ENCODE data around the gene SYPL1.

The SYPL1 gene

GRCh38 chr7:106129291-106129690 is 17.2 kb upstream of the SYPL1 start:
- no peak overlapping the region for H3K14ac ChIP-seq (ENCODE audit: low read length)
- peaks cover 0 to 28% (median 0%) of the 10 kb centered on the region in 3 experiments for H3K27me3 ChIP-seq (ENCODE audit: control insufficient read depth in 3 of 3, insufficient read depth in 3 of 3, low read depth in 1 of 3, low read length in 3 of 3)
- no peak overlapping the region for H3K27ac ChIP-seq (replicated peaks; ENCODE audit: low read length)
- no peak overlapping the region for H2AFZ ChIP-seq (ENCODE audit: low read length)
- H2BK120ac ChIP-seq (ENCODE audit: low read depth, low read length): no peak overlapping the region
- H2BK15ac ChIP-seq (ENCODE audit: low read length): no peak overlapping the region
- no peak overlapping the region for H4K91ac ChIP-seq (ENCODE audit: low read depth, low read length, poor library complexity)
- no peaks in the 10 kb centered on the region for H3K4me1 ChIP-seq (ENCODE audit: control insufficient read depth in 2 of 2, insufficient read depth in 1 of 2, low read depth in 1 of 2, low read length in 2 of 2)
- H3K4ac ChIP-seq (ENCODE audit: low read length): no peak overlapping the region
- H3K4me2 ChIP-seq (ENCODE audit: insufficient read depth, low read length, poor library complexity, severe bottlenecking): no peak overlapping the region
- no peaks in the 10 kb centered on the region for H3K9me3 ChIP-seq (replicated peaks in 1 of 2; ENCODE audit: control insufficient read depth in 2 of 2, insufficient read depth in 1 of 2, low read depth in 1 of 2, low read length in 2 of 2)
- WGBS, 2 donors (ENCODE audit: extremely low coverage in 2 of 2, insufficient read length in 2 of 2, insufficient replicate concordance in 1 of 2): no CpG with 5 or more reads among the region's 3 CpGs
- no peak overlapping the region for H3K4me3 ChIP-seq (ENCODE audit: low read length in 2 of 2)
- no peak overlapping the region for H4K8ac ChIP-seq (ENCODE audit: low read depth, low read length)
- no peak overlapping the region for H2AK5ac ChIP-seq (ENCODE audit: low read depth, low read length)
- DNase-seq (ENCODE audit: low spot score): no peak
- no peak overlapping the region for H2BK5ac ChIP-seq (ENCODE audit: low read length)
- no peak overlapping the region for H3K23ac ChIP-seq (ENCODE audit: low read depth, low read length, poor library complexity)
- H3K18ac ChIP-seq (ENCODE audit: low read length): no peak overlapping the region
- H3K36me3 ChIP-seq (replicated peaks in 1 of 2; ENCODE audit: control insufficient read depth in 2 of 2, insufficient read depth in 2 of 2, low read length in 2 of 2): no peaks in the 10 kb centered on the region
- no peak overlapping the region for H3K9ac ChIP-seq (ENCODE audit: low read depth, low read length, poor library complexity)
- H3K79me1 ChIP-seq (ENCODE audit: low read depth, low read length): no peaks in the 10 kb centered on the region
- no peak overlapping the region for H2BK12ac ChIP-seq (ENCODE audit: low read length)

GRCh38 chr7:106128836-106129235 is 16.7 kb upstream of the SYPL1 start:
- no peak overlapping the region for H2BK120ac ChIP-seq (ENCODE audit: low read depth, low read length)
- H3K9ac ChIP-seq (ENCODE audit: low read depth, low read length, poor library complexity): no peak overlapping the region
- no peak overlapping the region for H4K91ac ChIP-seq (ENCODE audit: low read depth, low read length, poor library complexity)
- H3K4ac ChIP-seq (ENCODE audit: low read length): no peak overlapping the region
- WGBS, 2 donors (ENCODE audit: extremely low coverage in 2 of 2, insufficient read length in 2 of 2, insufficient replicate concordance in 1 of 2): no CpG with 5 or more reads among the region's 1 CpG
- no peak overlapping the region for H2BK5ac ChIP-seq (ENCODE audit: low read length)
- H3K23ac ChIP-seq (ENCODE audit: low read depth, low read length, poor library complexity): no peak overlapping the region
- no peak overlapping the region for H3K4me2 ChIP-seq (ENCODE audit: insufficient read depth, low read length, poor library complexity, severe bottlenecking)
- H3K4me3 ChIP-seq (ENCODE audit: low read length in 2 of 2): no peak overlapping the region
- no peak overlapping the region for H3K14ac ChIP-seq (ENCODE audit: low read length)
- H3K36me3 ChIP-seq (replicated peaks in 1 of 2; ENCODE audit: control insufficient read depth in 2 of 2, insufficient read depth in 2 of 2, low read length in 2 of 2): no peaks in the 10 kb centered on the region
- no peak overlapping the region for H3K27ac ChIP-seq (replicated peaks; ENCODE audit: low read length)
- H3K79me1 ChIP-seq (ENCODE audit: low read depth, low read length): no peaks in the 10 kb centered on the region
- no peak overlapping the region for H2BK12ac ChIP-seq (ENCODE audit: low read length)
- H3K4me1 ChIP-seq (ENCODE audit: control insufficient read depth in 2 of 2, insufficient read depth in 1 of 2, low read depth in 1 of 2, low read length in 2 of 2): no peaks in the 10 kb centered on the region
- no peak overlapping the region for H3K18ac ChIP-seq (ENCODE audit: low read length)
- no peak overlapping the region for H2AK5ac ChIP-seq (ENCODE audit: low read depth, low read length)
- peaks cover 0 to 27% (median 0%) of the 10 kb centered on the region in 3 experiments for H3K27me3 ChIP-seq (ENCODE audit: control insufficient read depth in 3 of 3, insufficient read depth in 3 of 3, low read depth in 1 of 3, low read length in 3 of 3)
- DNase-seq (ENCODE audit: low spot score): no peak
- H4K8ac ChIP-seq (ENCODE audit: low read depth, low read length): no peak overlapping the region
- no peaks in the 10 kb centered on the region for H3K9me3 ChIP-seq (replicated peaks in 1 of 2; ENCODE audit: control insufficient read depth in 2 of 2, insufficient read depth in 1 of 2, low read depth in 1 of 2, low read length in 2 of 2)
- H2AFZ ChIP-seq (ENCODE audit: low read length): no peak overlapping the region
- H2BK15ac ChIP-seq (ENCODE audit: low read length): no peak overlapping the region

- no peak overlapping the region for H4K8ac ChIP-seq (ENCODE audit: low read depth, low read length)
- H3K14ac ChIP-seq (ENCODE audit: low read length): no peak overlapping the region
- H3K4me2 ChIP-seq (ENCODE audit: insufficient read depth, low read length, poor library complexity, severe bottlenecking): no peak overlapping the region
- H2BK15ac ChIP-seq (ENCODE audit: low read length): no peak overlapping the region
- peaks cover 0 to 21% (median 0%) of the 10 kb centered on the region in 3 experiments for H3K27me3 ChIP-seq (ENCODE audit: control insufficient read depth in 3 of 3, insufficient read depth in 3 of 3, low read depth in 1 of 3, low read length in 3 of 3)
- no peak overlapping the region for H2BK120ac ChIP-seq (ENCODE audit: low read depth, low read length)
- no peak overlapping the region for H3K4me3 ChIP-seq (ENCODE audit: low read length in 2 of 2)
- no peak overlapping the region for H3K27ac ChIP-seq (replicated peaks; ENCODE audit: low read length)
- H4K91ac ChIP-seq (ENCODE audit: low read depth, low read length, poor library complexity): no peak overlapping the region
- no peak overlapping the region for H2BK12ac ChIP-seq (ENCODE audit: low read length)
- H2AFZ ChIP-seq (ENCODE audit: low read length): no peak overlapping the region
- no peaks in the 10 kb centered on the region for H3K4me1 ChIP-seq (ENCODE audit: control insufficient read depth in 2 of 2, insufficient read depth in 1 of 2, low read depth in 1 of 2, low read length in 2 of 2)
- no peak overlapping the region for H2BK5ac ChIP-seq (ENCODE audit: low read length)
- no peak overlapping the region for H3K18ac ChIP-seq (ENCODE audit: low read length)
- H3K4ac ChIP-seq (ENCODE audit: low read length): no peak overlapping the region
- no CpG with 5 or more reads among the region's 5 CpGs for WGBS, 2 donors (ENCODE audit: extremely low coverage in 2 of 2, insufficient read length in 2 of 2, insufficient replicate concordance in 1 of 2)
- H3K9me3 ChIP-seq (replicated peaks in 1 of 2; ENCODE audit: control insufficient read depth in 2 of 2, insufficient read depth in 1 of 2, low read depth in 1 of 2, low read length in 2 of 2): no peaks in the 10 kb centered on the region
- H3K79me1 ChIP-seq (ENCODE audit: low read depth, low read length): no peaks in the 10 kb centered on the region
- H3K23ac ChIP-seq (ENCODE audit: low read depth, low read length, poor library complexity): no peak overlapping the region
- no peaks in the 10 kb centered on the region for H3K36me3 ChIP-seq (replicated peaks in 1 of 2; ENCODE audit: control insufficient read depth in 2 of 2, insufficient read depth in 2 of 2, low read length in 2 of 2)
- H3K9ac ChIP-seq (ENCODE audit: low read depth, low read length, poor library complexity): no peak overlapping the region
- no peak for DNase-seq (ENCODE audit: low spot score)
- H2AK5ac ChIP-seq (ENCODE audit: low read depth, low read length): no peak overlapping the region
These were observed 16.1 kb upstream of the SYPL1 start for GRCh38 chr7:106127984-106128780.

- Histone ChIP-seq H3K4ac (ENCODE audit: low read length) (no peak overlapping the region), H4K8ac (ENCODE audit: low read depth, low read length) (no peak overlapping the region), H2BK12ac (ENCODE audit: low read length) (no peak overlapping the region), H3K4me2 (ENCODE audit: insufficient read depth, low read length, poor library complexity, severe bottlenecking) (no peak overlapping the region), H2BK120ac (ENCODE audit: low read depth, low read length) (no peak overlapping the region), H2AK5ac (ENCODE audit: low read depth, low read length) (no peak overlapping the region), H3K18ac (ENCODE audit: low read length) (no peak overlapping the region), H3K9ac (ENCODE audit: low read depth, low read length, poor library complexity) (no peak overlapping the region), H3K4me1 (ENCODE audit: control insufficient read depth in 2 of 2, insufficient read depth in 1 of 2, low read depth in 1 of 2, low read length in 2 of 2) (no peaks in the 10 kb centered on the region), H3K79me1 (ENCODE audit: low read depth, low read length) (no peaks in the 10 kb centered on the region), H3K4me3 (ENCODE audit: low read length in 2 of 2) (no peak overlapping the region), H3K23ac (ENCODE audit: low read depth, low read length, poor library complexity) (no peak overlapping the region), H2AFZ (ENCODE audit: low read length) (no peak overlapping the region), H3K9me3 (replicated peaks in 1 of 2; ENCODE audit: control insufficient read depth in 2 of 2, insufficient read depth in 1 of 2, low read depth in 1 of 2, low read length in 2 of 2) (no peaks in the 10 kb centered on the region), H2BK15ac (ENCODE audit: low read length) (no peak overlapping the region), H3K36me3 (replicated peaks in 1 of 2; ENCODE audit: control insufficient read depth in 2 of 2, insufficient read depth in 2 of 2, low read length in 2 of 2) (no peaks in the 10 kb centered on the region), H2BK5ac (ENCODE audit: low read length) (no peak overlapping the region), H3K27me3 (ENCODE audit: control insufficient read depth in 3 of 3, insufficient read depth in 3 of 3, low read depth in 1 of 3, low read length in 3 of 3) (peaks cover 0 to 27% (median 0%) of the 10 kb centered on the region in 3 experiments), H4K91ac (ENCODE audit: low read depth, low read length, poor library complexity) (no peak overlapping the region), H3K27ac (replicated peaks; ENCODE audit: low read length) (no peak overlapping the region), H3K14ac (ENCODE audit: low read length) (no peak overlapping the region)
- no peak for DNase-seq (ENCODE audit: low spot score)
- WGBS, 2 donors (ENCODE audit: extremely low coverage in 2 of 2, insufficient read length in 2 of 2, insufficient replicate concordance in 1 of 2): no CpG with 5 or more reads among the region's 7 CpGs
These were observed 14.2 kb upstream of the SYPL1 start for GRCh38 chr7:106126170-106126938.

Measured in neuronal stem cell (in vitro differentiated cells).